CD4-positive, alpha-beta memory T cell (primary cell): ENCODE results near the gene GSK3B. TPM values are rescaled to one million over a fixed set of nuclear protein-coding genes. Genes with fewer than 3 reads are reported as not detected.
A peak's percentile ranks its signal among the peaks of the same experiment; 100 is the strongest.

Experiments
- CTCF ChIA-PET: fragments of 350-600 bp; sonication (Branson Sonifier 250); formaldehyde crosslinking; loops from one replicate; lab custom pipeline; 2021; ENCODE audit warnings: inconsistent platforms; ENCODE audit not compliant: partially characterized antibody; lab: Charles Lee
- POLR2A ChIA-PET: fragments of 350-600 bp; sonication (Branson Sonifier 250); formaldehyde crosslinking; loops from one replicate; lab custom pipeline; 2021; ENCODE audit not compliant: partially characterized antibody; lab: Charles Lee
- DNase-seq, 5 donors: peaks; one replicate each; pipeline versions ENCODE4 v3.0.0 to v3.0.0-alpha.2; 2020 to 2022; ENCODE audit warnings: mixed read lengths in 1 of 5
- H3K27ac ChIP-seq: one replicate; pipeline ENCODE4 v1.7.0; 2013; ENCODE audit warnings: low read depth, low read length
- H3K27me3 ChIP-seq: 2 replicates; pipeline ENCODE4 v1.7.0; 2013; ENCODE audit warnings: mild to moderate bottlenecking, low read length, moderate library complexity; ENCODE audit not compliant: insufficient read depth
- H3K36me3 ChIP-seq: 2 replicates; pipeline ENCODE4 v1.7.0; 2013; ENCODE audit warnings: mild to moderate bottlenecking, low read length, moderate library complexity; ENCODE audit not compliant: insufficient read depth
- H3K4me1 ChIP-seq: 2 replicates; pipeline ENCODE4 v1.7.0; 2013; ENCODE audit warnings: mild to moderate bottlenecking, low read length, moderate library complexity; ENCODE audit not compliant: insufficient read depth
- H3K4me3 ChIP-seq, 2 donors: one replicate each; pipeline ENCODE4 v1.7.0; 2013; ENCODE audit warnings: low read length in 2 of 2, mild to moderate bottlenecking in 1 of 2
- H3K9me3 ChIP-seq, 2 donors: one replicate each; pipeline ENCODE4 v1.7.0; 2013; ENCODE audit warnings: low read length in 2 of 2, control low read depth in 1 of 2; ENCODE audit not compliant: control insufficient read depth in 1 of 2
- H3K27ac Mint-ChIP-seq, 7 donors: one replicate each; pipeline ENCODE4 v1.8.0; 2020 to 2021; ENCODE audit warnings: mixed read lengths in 7 of 7, mild to moderate bottlenecking in 6 of 7, inconsistent platforms in 3 of 7, moderate library complexity in 3 of 7
- H3K27me3 Mint-ChIP-seq, 2 donors: one replicate each; pipeline ENCODE4 v1.8.0; 2020 to 2021; ENCODE audit warnings: mixed read lengths in 2 of 2
- H3K36me3 Mint-ChIP-seq, 2 donors: one replicate each; pipeline ENCODE4 v1.8.0; 2020 to 2021; ENCODE audit warnings: mixed read lengths in 2 of 2, inconsistent platforms in 1 of 2, mild to moderate bottlenecking in 1 of 2
- H3K4me1 Mint-ChIP-seq, 4 donors: one replicate each; pipeline ENCODE4 v1.8.0; 2020 to 2021; ENCODE audit warnings: mixed read lengths in 4 of 4, mild to moderate bottlenecking in 1 of 4
- H3K4me3 Mint-ChIP-seq, 8 donors: one replicate each; pipeline ENCODE4 v1.8.0; 2020 to 2021; ENCODE audit warnings: mixed read lengths in 8 of 8, mild to moderate bottlenecking in 7 of 8, moderate library complexity in 6 of 8, inconsistent platforms in 3 of 8
- H3K9me3 Mint-ChIP-seq, 8 donors: one replicate each; pipeline ENCODE4 v1.8.0; 2020 to 2021; ENCODE audit warnings: mixed read lengths in 8 of 8, mild to moderate bottlenecking in 5 of 8, inconsistent platforms in 3 of 8, moderate library complexity in 1 of 8
- intact Hi-C: fragments of 100-400 bp; cut with micrococcal nuclease; formaldehyde crosslinking; loops from one replicate; pipeline ENCODE4 v1.15.1; 2023
- polyA plus RNA-seq, 2 donors: library from polyadenylated mRNA; unstranded; fragments of 300-500 nt; fragmentation: Illumina TruSeq; gene quantifications; one replicate each; pipeline ENCODE4 v1.2.3, GENCODE V29; 2021
- total RNA-seq, 2 experiments: library from RNA; stranded (reverse); gene quantifications; one replicate each; pipeline ENCODE4 v1.2.3, GENCODE V29; 2021

The GSK3B gene
- total and polyA plus RNA-seq, 4 experiments from 2014 or later, result 10.4 to 35.0 (median 25.5) TPM

DNA sequence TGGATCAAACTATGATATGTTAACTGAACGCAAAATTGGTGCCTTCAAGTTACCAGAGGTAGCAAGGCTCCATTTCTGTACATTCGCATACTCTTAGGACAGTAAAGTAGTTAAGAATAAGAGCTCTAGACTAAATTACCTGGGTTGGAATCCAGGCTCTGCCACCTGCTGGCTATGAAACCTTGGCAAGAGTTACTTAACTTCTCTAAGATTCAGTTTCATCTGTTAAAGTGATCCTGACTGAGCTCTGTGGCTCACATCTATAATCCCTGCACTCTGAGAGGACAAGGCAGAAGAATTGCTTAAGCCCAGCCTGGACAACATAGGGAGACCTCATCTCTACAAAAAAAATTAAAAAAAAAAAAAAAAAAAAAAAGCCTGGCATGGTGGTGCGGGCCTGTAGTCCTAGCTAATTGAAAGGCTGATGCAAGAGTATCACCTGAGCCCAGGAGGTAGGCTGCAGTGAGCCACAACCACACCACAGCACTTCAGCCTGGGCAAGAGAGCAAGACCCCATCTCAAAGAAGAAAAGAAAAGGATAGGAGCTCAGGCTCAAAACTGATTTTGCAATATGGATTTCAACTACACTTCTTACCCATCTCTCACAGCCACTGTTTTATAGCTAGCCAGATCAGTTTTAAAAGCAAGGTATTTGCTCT, 21.3 kb downstream of the GSK3B start:
- H3K4me3 Mint-ChIP-seq, result no peak overlapping the region
- no peaks in the 10 kb centered on the region for H3K27me3 Mint-ChIP-seq
- H3K9me3 Mint-ChIP-seq, result peaks cover 0 to 4% (median 0%) of the 10 kb centered on the region in 8 donors
- ChIA-PET POLR2A (interaction anchor here (1.0 to 1.4 kb wide), 2 partner anchors 18 to 23 kb away, joined by 3 to 7 read pairs; no protein-coding TSS in a partner anchor), CTCF (interaction anchor here (0.7 to 1.9 kb wide), 8 partner anchors 11 to 190 kb away, joined by 3 to 7 read pairs (median 4); no protein-coding TSS in a partner anchor)
- H3K27ac Mint-ChIP-seq, result peak overlapping the region in 1 of 7 donors; percentile 74
- H3K36me3 ChIP-seq, result no peaks in the 10 kb centered on the region
- H3K27ac ChIP-seq, result no peak overlapping the region
- H3K36me3 Mint-ChIP-seq, result peaks cover 9 to 24% of the 10 kb centered on the region in 2 donors
- no peaks in the 10 kb centered on the region for H3K9me3 ChIP-seq
- intact Hi-C loops, result no loop called here
- peaks cover 28% of the 10 kb centered on the region for H3K4me1 ChIP-seq
- no peak overlapping the region for H3K4me3 ChIP-seq
- H3K27me3 ChIP-seq, result no peaks in the 10 kb centered on the region
- H3K4me1 Mint-ChIP-seq, result peaks cover 45 to 78% (median 62%) of the 10 kb centered on the region in 4 donors
- DNase-seq, result no peak

DNA sequence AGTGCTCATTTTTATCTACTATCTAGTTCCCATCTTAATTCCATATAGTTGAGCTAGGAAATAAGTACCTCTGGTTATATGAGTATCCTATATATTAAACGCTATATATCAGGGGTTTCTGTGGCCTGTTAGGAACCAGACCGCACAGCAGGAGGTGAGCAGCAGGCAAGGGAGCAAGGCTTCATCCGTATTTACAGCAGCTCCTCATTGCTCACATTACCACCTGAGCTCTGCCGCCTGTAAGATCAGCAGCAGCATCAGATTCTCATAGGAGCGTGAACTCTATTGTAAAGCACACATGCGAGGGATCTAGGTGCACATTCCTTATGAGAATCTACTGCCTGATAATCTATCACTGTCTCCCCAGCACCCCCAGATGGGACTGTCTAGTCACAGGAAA, 23.0 kb downstream of the GSK3B start:
- no peak overlapping the region for H3K4me3 Mint-ChIP-seq
- H3K4me1 ChIP-seq, result peaks cover 28% of the 10 kb centered on the region
- POLR2A ChIA-PET, result interaction anchor here (1.0 to 1.3 kb wide), 2 partner anchors 11 kb away, joined by 3 read pairs; no protein-coding TSS in a partner anchor
- no peak for DNase-seq
- H3K4me3 ChIP-seq, result no peak overlapping the region
- H3K27ac Mint-ChIP-seq, result peak overlapping the region in 3 of 7 donors; percentile 5 to 57 (median 54)
- H3K27ac ChIP-seq, result no peak overlapping the region
- H3K9me3 ChIP-seq, result no peaks in the 10 kb centered on the region
- H3K27me3 ChIP-seq, result no peaks in the 10 kb centered on the region
- H3K36me3 ChIP-seq, result no peaks in the 10 kb centered on the region
- peaks cover 18 to 34% of the 10 kb centered on the region in 2 donors for H3K36me3 Mint-ChIP-seq
- H3K9me3 Mint-ChIP-seq, result peaks cover 0 to 4% (median 0%) of the 10 kb centered on the region in 8 donors
- intact Hi-C loops, result no loop called here
- H3K27me3 Mint-ChIP-seq, result no peaks in the 10 kb centered on the region
- CTCF ChIA-PET, result interaction anchor here (1.6 kb wide), 1 partner anchor 76 kb away, joined by 4 read pairs; no protein-coding TSS in a partner anchor
- H3K4me1 Mint-ChIP-seq, result peaks cover 48 to 81% (median 61%) of the 10 kb centered on the region in 4 donors

GRCh38 chr3:120070263-120070981, 23.8 kb downstream of the GSK3B start:
- Histone ChIP-seq H3K4me3 (no peak overlapping the region), H3K27ac (no peak overlapping the region), H3K27me3 (no peaks in the 10 kb centered on the region), H3K9me3 (no peaks in the 10 kb centered on the region), H3K36me3 (no peaks in the 10 kb centered on the region), H3K4me1 (peaks cover 28% of the 10 kb centered on the region)
- intact Hi-C loops, result no loop called here
- Mint-ChIP-seq H3K9me3 (no peaks in the 10 kb centered on the region), H3K27ac (peak overlapping the region in 3 of 7 donors; percentile 16 to 47 (median 25)), H3K36me3 (peaks cover 21 to 33% of the 10 kb centered on the region in 2 donors), H3K27me3 (no peaks in the 10 kb centered on the region), H3K4me1 (peaks cover 43 to 81% (median 55%) of the 10 kb centered on the region in 4 donors), H3K4me3 (no peak overlapping the region)
- ChIA-PET CTCF (interaction anchor here (1.4 to 1.6 kb wide), 2 partner anchors 77 to 178 kb away, joined by 4 to 5 read pairs; no protein-coding TSS in a partner anchor), POLR2A (interaction anchor here (0.6 to 1.3 kb wide), 5 partner anchors 10 to 25 kb away, joined by 3 to 4 read pairs (median 3); no protein-coding TSS in a partner anchor)
- no peak for DNase-seq

GRCh38 chr3:120067083-120067482, 27.2 kb downstream of the GSK3B start:
- Mint-ChIP-seq H3K4me1 (peaks cover 38 to 73% (median 46%) of the 10 kb centered on the region in 4 donors), H3K27ac (peak overlapping the region in 1 of 7 donors; percentile 13), H3K36me3 (peaks cover 23 to 35% of the 10 kb centered on the region in 2 donors), H3K4me3 (no peak overlapping the region), H3K27me3 (no peaks in the 10 kb centered on the region), H3K9me3 (peaks cover 0 to 3% (median 0%) of the 10 kb centered on the region in 8 donors)
- no peak overlapping the region for H3K4me3 ChIP-seq
- no peaks in the 10 kb centered on the region for H3K9me3 ChIP-seq
- CTCF ChIA-PET, result interaction anchor here (0.8 kb wide), 1 partner anchor 15 kb away, joined by 3 read pairs; no protein-coding TSS in a partner anchor
- peaks cover 40% of the 10 kb centered on the region for H3K4me1 ChIP-seq
- no peak overlapping the region for H3K27ac ChIP-seq
- POLR2A ChIA-PET, result no interaction called here
- H3K27me3 ChIP-seq, result no peaks in the 10 kb centered on the region
- intact Hi-C loops, result no loop called here
- DNase-seq, result no peak
- no peaks in the 10 kb centered on the region for H3K36me3 ChIP-seq

GRCh38 chr3:120066634-120067033, 27.6 kb downstream of the GSK3B start:
- peaks cover 34 to 70% (median 45%) of the 10 kb centered on the region in 4 donors for H3K4me1 Mint-ChIP-seq
- Histone ChIP-seq H3K4me1 (peaks cover 40% of the 10 kb centered on the region), H3K27me3 (no peaks in the 10 kb centered on the region), H3K36me3 (no peaks in the 10 kb centered on the region), H3K4me3 (no peak overlapping the region), H3K27ac (no peak overlapping the region), H3K9me3 (no peaks in the 10 kb centered on the region)
- ChIA-PET POLR2A (no interaction called here), CTCF (interaction anchor here (0.8 kb wide), 1 partner anchor 15 kb away, joined by 3 read pairs; no protein-coding TSS in a partner anchor)
- H3K36me3 Mint-ChIP-seq, result peaks cover 23 to 31% of the 10 kb centered on the region in 2 donors
- H3K4me3 Mint-ChIP-seq, result no peak overlapping the region
- no peak overlapping the region for H3K27ac Mint-ChIP-seq
- no peak for DNase-seq
- intact Hi-C loops, result no loop called here
- peaks cover 0 to 3% (median 0%) of the 10 kb centered on the region in 8 donors for H3K9me3 Mint-ChIP-seq
- H3K27me3 Mint-ChIP-seq, result no peaks in the 10 kb centered on the region

DNA sequence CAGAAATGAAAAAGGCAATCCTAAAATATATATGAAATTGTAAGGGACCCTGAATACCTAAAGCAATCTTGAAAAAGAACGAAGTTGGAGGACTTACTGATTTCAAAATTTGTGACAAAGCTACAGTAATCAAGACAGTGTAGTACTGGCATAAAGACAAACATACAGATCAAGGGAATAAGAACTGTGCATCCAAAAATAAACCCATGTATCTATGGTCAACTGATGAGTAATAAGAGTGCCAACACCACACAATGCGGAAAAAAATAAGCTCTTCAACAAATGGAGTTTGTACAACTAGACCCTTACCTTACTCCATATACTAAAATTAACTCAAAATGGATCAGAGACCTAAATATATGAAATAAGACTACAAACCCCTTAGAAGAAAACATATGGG, 29.6 kb downstream of the GSK3B start:
- intact Hi-C loops, result no loop called here
- H3K4me1 Mint-ChIP-seq, result peaks cover 32 to 64% (median 42%) of the 10 kb centered on the region in 4 donors
- H3K36me3 ChIP-seq, result no peaks in the 10 kb centered on the region
- no peaks in the 10 kb centered on the region for H3K27me3 Mint-ChIP-seq
- H3K4me3 ChIP-seq, result no peak overlapping the region
- H3K4me1 ChIP-seq, result peaks cover 39% of the 10 kb centered on the region
- peaks cover 20 to 31% of the 10 kb centered on the region in 2 donors for H3K36me3 Mint-ChIP-seq
- no peak for DNase-seq
- ChIA-PET POLR2A (no interaction called here), CTCF (interaction anchor here (0.8 kb wide), 1 partner anchor 26 kb away, joined by 3 read pairs; no protein-coding TSS in a partner anchor)
- H3K27me3 ChIP-seq, result no peaks in the 10 kb centered on the region
- H3K27ac ChIP-seq, result no peak overlapping the region
- peaks cover 0 to 3% (median 0%) of the 10 kb centered on the region in 8 donors for H3K9me3 Mint-ChIP-seq
- no peaks in the 10 kb centered on the region for H3K9me3 ChIP-seq
- H3K4me3 Mint-ChIP-seq, result no peak overlapping the region
- H3K27ac Mint-ChIP-seq, result no peak overlapping the region
